OCI-LY1 (cell line): Measurements from ENCODE around the gene PPP1R1C.

Source experiments
- H2AFZ ChIP-seq: fragments of 200-600 bp; sonication (generic), shearing (Covaris generic); 2 replicates; pipeline ENCODE4 v1.6.0; 2014; ENCODE audit warnings: antibody characterized with exemption, mild to moderate bottlenecking, low read length
- H3F3A ChIP-seq: fragments of 200-600 bp; sonication (generic), shearing (Covaris generic); 2 replicates; pipeline ENCODE4 v1.6.0; 2014; ENCODE audit warnings: mild to moderate bottlenecking, antibody characterized with exemption, low read length, moderate library complexity; ENCODE audit not compliant: insufficient read depth
- H3K27ac ChIP-seq: fragments of 200-600 bp; sonication (generic); 2 replicates; pipeline ENCODE4 v1.5.1; 2014; ENCODE audit warnings: low read length, mixed run types, mild to moderate bottlenecking, low read depth; ENCODE audit not compliant: poor library complexity, severe bottlenecking
- H3K27me3 ChIP-seq: fragments of 200-600 bp; sonication (generic); 2 replicates; pipeline ENCODE4 v1.6.0; 2014; ENCODE audit warnings: antibody characterized with exemption, mild to moderate bottlenecking, low read length, moderate library complexity; ENCODE audit not compliant: insufficient read depth
- H3K36me3 ChIP-seq: fragments of 200-600 bp; sonication (generic); 2 replicates; pipeline ENCODE4 v1.6.1; 2014; ENCODE audit warnings: mild to moderate bottlenecking, antibody characterized with exemption, low read length, moderate library complexity, mixed read lengths; ENCODE audit not compliant: insufficient read depth
- H3K4me1 ChIP-seq: fragments of 200-600 bp; sonication (generic); 2 replicates; pipeline ENCODE4 v1.5.1; 2014; ENCODE audit warnings: mild to moderate bottlenecking, low read length, moderate library complexity; ENCODE audit not compliant: insufficient read depth, severe bottlenecking
- H3K4me2 ChIP-seq: fragments of 200-600 bp; sonication (generic), shearing (Covaris generic); 2 replicates; pipeline ENCODE4 v1.6.1; 2014; ENCODE audit warnings: low read length
- H3K4me3 ChIP-seq: fragments of 200-600 bp; sonication (generic); 2 replicates; pipeline ENCODE4 v1.5.1; 2014; ENCODE audit warnings: low read length, low read depth, mild to moderate bottlenecking, mixed read lengths; ENCODE audit not compliant: poor library complexity, severe bottlenecking
- H3K79me2 ChIP-seq: fragments of 200-600 bp; shearing (Covaris generic); 2 replicates; pipeline ENCODE4 v1.6.1; 2016; ENCODE audit warnings: mixed run types, low read length, mixed read lengths; ENCODE audit not compliant: insufficient read depth
- H3K9ac ChIP-seq: fragments of 200-600 bp; sonication (generic), shearing (Covaris generic); 2 replicates; pipeline ENCODE4 v1.6.1; 2014; ENCODE audit warnings: mild to moderate bottlenecking, low read length, mixed read lengths
- H3K9me2 ChIP-seq: fragments of 200-600 bp; sonication (generic), shearing (Covaris generic); 2 replicates; pipeline ENCODE4 v1.6.1; 2014; ENCODE audit warnings: low read depth, mild to moderate bottlenecking, low read length, mixed read lengths
- H3K9me3 ChIP-seq: fragments of 200-600 bp; shearing (Covaris generic); 2 replicates; pipeline ENCODE4 v1.6.1; 2014; ENCODE audit warnings: low read length, mixed read lengths
- H4K20me1 ChIP-seq: fragments of 200-600 bp; sonication (generic), shearing (Covaris generic); 2 replicates; pipeline ENCODE4 v1.6.0; 2016; ENCODE audit warnings: mild to moderate bottlenecking, low read length; ENCODE audit not compliant: insufficient read depth
- EZH2 ChIP-seq: fragments of 200-600 bp; sonication (generic), shearing (Covaris generic); IDR thresholded peaks from 2 replicates; pipeline ENCODE4 v1.8.0; 2017; ENCODE audit warnings: borderline replicate concordance, mixed run types, mild to moderate bottlenecking, antibody characterized with exemption, low read length, moderate library complexity, mixed read lengths
- TF ChIP-seq, protein P1 (sequence below): fragments of 200-600 bp; sonication (generic), shearing (Covaris generic); IDR thresholded peaks from 2 replicates; pipeline ENCODE4 v1.5.1; 2017; ENCODE audit warnings: mild to moderate bottlenecking, antibody characterized with exemption, low read length, moderate library complexity, mixed read lengths

PPP1R1C gene

DNA sequence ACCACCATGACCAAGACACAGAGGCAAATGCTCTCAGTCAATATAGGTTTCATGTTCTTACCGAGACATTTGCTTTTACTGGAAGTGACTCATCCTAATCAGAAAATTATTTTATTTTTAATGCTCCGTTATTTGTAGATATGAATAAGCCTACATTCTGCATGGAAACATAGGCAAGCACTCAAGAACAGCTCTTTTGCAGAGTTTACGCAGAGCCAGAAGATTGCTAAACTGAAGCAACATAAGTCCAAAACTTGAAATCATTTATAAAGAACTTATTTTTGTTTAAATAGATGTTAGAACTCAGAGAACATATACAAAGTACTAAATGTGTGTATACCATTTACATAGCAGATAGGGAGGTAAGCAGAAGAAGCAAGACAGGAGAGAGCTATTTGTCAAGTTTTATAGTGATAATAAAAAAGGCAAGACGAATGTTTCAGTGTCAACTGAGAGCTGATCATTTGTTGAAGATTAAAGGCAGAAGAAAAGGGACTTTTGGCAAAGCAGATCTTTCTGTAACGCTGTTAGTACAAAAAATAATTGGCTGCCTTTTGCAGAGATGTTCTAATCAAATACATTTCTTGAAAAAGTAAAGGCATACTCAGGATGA is 12.4 kb upstream of the PPP1R1C start:
- no peak overlapping the region for H3K27ac ChIP-seq
- no peak overlapping the region for H3K4me2 ChIP-seq
- TF ChIP-seq, protein P1, sequence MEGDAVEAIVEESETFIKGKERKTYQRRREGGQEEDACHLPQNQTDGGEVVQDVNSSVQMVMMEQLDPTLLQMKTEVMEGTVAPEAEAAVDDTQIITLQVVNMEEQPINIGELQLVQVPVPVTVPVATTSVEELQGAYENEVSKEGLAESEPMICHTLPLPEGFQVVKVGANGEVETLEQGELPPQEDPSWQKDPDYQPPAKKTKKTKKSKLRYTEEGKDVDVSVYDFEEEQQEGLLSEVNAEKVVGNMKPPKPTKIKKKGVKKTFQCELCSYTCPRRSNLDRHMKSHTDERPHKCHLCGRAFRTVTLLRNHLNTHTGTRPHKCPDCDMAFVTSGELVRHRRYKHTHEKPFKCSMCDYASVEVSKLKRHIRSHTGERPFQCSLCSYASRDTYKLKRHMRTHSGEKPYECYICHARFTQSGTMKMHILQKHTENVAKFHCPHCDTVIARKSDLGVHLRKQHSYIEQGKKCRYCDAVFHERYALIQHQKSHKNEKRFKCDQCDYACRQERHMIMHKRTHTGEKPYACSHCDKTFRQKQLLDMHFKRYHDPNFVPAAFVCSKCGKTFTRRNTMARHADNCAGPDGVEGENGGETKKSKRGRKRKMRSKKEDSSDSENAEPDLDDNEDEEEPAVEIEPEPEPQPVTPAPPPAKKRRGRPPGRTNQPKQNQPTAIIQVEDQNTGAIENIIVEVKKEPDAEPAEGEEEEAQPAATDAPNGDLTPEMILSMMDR, result no peak
- no peak for TF ChIP-seq EZH2
- H3K9me3 ChIP-seq, result no peaks in the 10 kb centered on the region
- no peaks in the 10 kb centered on the region for H3F3A ChIP-seq
- H3K79me2 ChIP-seq, result no peaks in the 10 kb centered on the region
- no peaks in the 10 kb centered on the region for H3K27me3 ChIP-seq
- H2AFZ ChIP-seq, result no peak overlapping the region
- H3K9me2 ChIP-seq, result no peaks in the 10 kb centered on the region
- H4K20me1 ChIP-seq, result no peaks in the 10 kb centered on the region
- no peaks in the 10 kb centered on the region for H3K4me1 ChIP-seq
- no peak overlapping the region for H3K4me3 ChIP-seq
- no peaks in the 10 kb centered on the region for H3K36me3 ChIP-seq
- H3K9ac ChIP-seq, result no peak overlapping the region

DNA sequence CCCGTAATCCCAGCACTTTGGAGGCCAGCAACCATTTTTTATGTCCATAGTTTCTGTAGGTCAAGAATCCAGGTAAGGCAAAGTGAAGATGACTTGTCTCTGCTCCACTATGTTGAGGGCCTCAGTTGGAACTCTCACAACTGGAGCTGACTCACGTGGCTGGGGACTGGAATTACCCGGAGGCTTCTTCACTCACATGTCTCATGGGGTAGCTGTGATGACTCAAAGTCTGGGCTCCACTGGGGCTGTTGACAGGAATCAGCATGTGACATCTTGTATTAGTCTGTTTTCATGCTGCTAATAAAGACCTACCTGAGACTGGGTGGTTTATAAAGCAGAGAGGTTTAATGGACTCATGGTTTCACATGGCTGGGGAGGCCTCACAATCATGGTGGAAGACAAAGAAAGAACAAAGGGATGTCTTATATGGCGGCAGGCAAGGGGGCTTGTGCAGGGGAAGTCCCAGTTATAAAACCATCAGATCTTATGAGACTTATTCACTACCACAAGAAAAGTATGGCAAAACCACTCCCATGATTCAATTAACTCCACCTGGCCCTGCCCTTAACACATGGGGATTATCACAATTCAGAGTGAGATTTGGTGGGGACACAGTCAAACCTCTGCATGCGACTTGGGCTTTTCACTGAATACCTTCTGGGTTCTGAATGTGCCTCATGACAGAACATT is 7.8 kb upstream of the PPP1R1C start:
- Histone ChIP-seq H3K36me3 (no peaks in the 10 kb centered on the region), H2AFZ (no peak overlapping the region), H3K9me3 (no peaks in the 10 kb centered on the region), H3K27me3 (no peaks in the 10 kb centered on the region), H3K4me2 (no peak overlapping the region), H3K9ac (no peak overlapping the region), H4K20me1 (no peaks in the 10 kb centered on the region), H3K4me1 (no peaks in the 10 kb centered on the region), H3K4me3 (no peak overlapping the region), H3K79me2 (no peaks in the 10 kb centered on the region), H3F3A (no peaks in the 10 kb centered on the region), H3K27ac (no peak overlapping the region), H3K9me2 (no peaks in the 10 kb centered on the region)
- no peak for TF ChIP-seq EZH2
- TF ChIP-seq, protein P1, result no peak

DNA sequence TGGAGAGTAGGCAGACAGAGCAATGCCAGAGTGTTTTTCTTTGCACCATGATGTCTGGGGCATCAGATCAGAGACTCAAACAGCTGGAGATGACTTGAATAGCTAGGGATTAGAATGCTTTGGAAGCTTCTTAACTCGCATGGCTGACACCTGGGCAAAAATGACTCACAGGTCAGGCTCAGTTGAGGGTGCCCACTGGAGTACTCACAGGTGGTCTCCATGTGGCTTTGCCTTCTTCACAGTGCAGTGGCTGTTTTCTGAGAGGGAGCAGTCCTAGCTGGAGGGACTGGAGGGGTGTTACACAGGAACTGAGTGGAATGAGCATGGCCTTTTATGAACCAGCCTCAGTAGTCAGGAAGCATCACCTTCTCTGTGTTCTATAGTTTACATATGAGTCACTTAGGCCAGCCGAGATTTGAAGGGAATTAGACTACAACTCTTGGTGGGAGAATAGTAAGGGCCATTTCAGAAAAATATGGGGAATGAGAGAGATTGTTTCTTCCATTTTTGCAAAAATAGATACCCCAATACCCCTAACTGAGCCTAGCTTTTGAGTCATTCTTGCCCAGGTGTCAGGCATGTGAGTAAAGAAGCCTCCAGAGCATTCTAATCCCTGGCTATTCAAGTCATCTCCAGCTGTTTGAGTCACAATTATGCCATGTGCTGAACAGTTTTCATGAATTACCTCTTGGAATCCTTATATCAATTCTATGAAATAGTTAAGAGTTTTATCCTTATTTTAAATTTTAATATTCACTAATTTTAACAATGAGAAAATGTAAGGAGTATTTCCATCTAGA is 7.1 kb upstream of the PPP1R1C start:
- TF ChIP-seq, protein P1, result no peak
- no peak for TF ChIP-seq EZH2
- Histone ChIP-seq H3K9me2 (no peaks in the 10 kb centered on the region), H3K27me3 (no peaks in the 10 kb centered on the region), H4K20me1 (no peaks in the 10 kb centered on the region), H3K9ac (no peak overlapping the region), H3K4me3 (no peak overlapping the region), H3K27ac (no peak overlapping the region), H3K4me1 (no peaks in the 10 kb centered on the region), H3K9me3 (no peaks in the 10 kb centered on the region), H2AFZ (no peak overlapping the region), H3K79me2 (no peaks in the 10 kb centered on the region), H3K36me3 (no peaks in the 10 kb centered on the region), H3F3A (no peaks in the 10 kb centered on the region), H3K4me2 (no peak overlapping the region)
